ENCODE data around the gene TGFA.

Gene TGFA

GRCh38 chr2:70443726-70444125 is 109.9 kb downstream of the TGFA start:
- Histone ChIP-seq H3K9ac (ENCODE audit: low read length) (no peak overlapping the region), H3K36me3 (ENCODE audit: control insufficient read depth, insufficient read depth, low read length) (no peaks in the 10 kb centered on the region), H3K9me3 (ENCODE audit: control insufficient read depth, low read length) (no peaks in the 10 kb centered on the region), H3K4me3 (ENCODE audit: low read length) (no peak overlapping the region), H3K4me1 (ENCODE audit: control insufficient read depth, insufficient read depth, low read length) (peaks cover 5% of the 10 kb centered on the region), H3K27me3 (ENCODE audit: control insufficient read depth, insufficient read depth, low read length) (no peaks in the 10 kb centered on the region)

- no peak overlapping the region for H3K4me3 ChIP-seq (ENCODE audit: low read length)
- H3K4me1 ChIP-seq (ENCODE audit: control insufficient read depth, insufficient read depth, low read length) = peaks cover 5% of the 10 kb centered on the region
- H3K9me3 ChIP-seq (ENCODE audit: control insufficient read depth, low read length) = no peaks in the 10 kb centered on the region
- H3K36me3 ChIP-seq (ENCODE audit: control insufficient read depth, insufficient read depth, low read length) = no peaks in the 10 kb centered on the region
- H3K9ac ChIP-seq (ENCODE audit: low read length) = no peak overlapping the region
- H3K27me3 ChIP-seq (ENCODE audit: control insufficient read depth, insufficient read depth, low read length) = no peaks in the 10 kb centered on the region
These were observed 110.6 kb downstream of the TGFA start for GRCh38 chr2:70443078-70443465.

- Histone ChIP-seq H3K4me1 (ENCODE audit: control insufficient read depth, insufficient read depth, low read length) (peaks cover 5% of the 10 kb centered on the region), H3K36me3 (ENCODE audit: control insufficient read depth, insufficient read depth, low read length) (no peaks in the 10 kb centered on the region), H3K27me3 (ENCODE audit: control insufficient read depth, insufficient read depth, low read length) (no peaks in the 10 kb centered on the region), H3K4me3 (ENCODE audit: low read length) (no peak overlapping the region), H3K9ac (ENCODE audit: low read length) (no peak overlapping the region), H3K9me3 (ENCODE audit: control insufficient read depth, low read length) (no peaks in the 10 kb centered on the region)
These were observed 111.1 kb downstream of the TGFA start for GRCh38 chr2:70442301-70443077.

GRCh38 chr2:70440621-70441020 is 113.0 kb downstream of the TGFA start:
- peaks cover 12% of the 10 kb centered on the region for H3K4me1 ChIP-seq (ENCODE audit: control insufficient read depth, insufficient read depth, low read length)
- no peak overlapping the region for H3K9ac ChIP-seq (ENCODE audit: low read length)
- H3K27me3 ChIP-seq (ENCODE audit: control insufficient read depth, insufficient read depth, low read length) = no peaks in the 10 kb centered on the region
- no peak overlapping the region for H3K4me3 ChIP-seq (ENCODE audit: low read length)
- no peaks in the 10 kb centered on the region for H3K9me3 ChIP-seq (ENCODE audit: control insufficient read depth, low read length)
- no peaks in the 10 kb centered on the region for H3K36me3 ChIP-seq (ENCODE audit: control insufficient read depth, insufficient read depth, low read length)

GRCh38 chr2:70435138-70435537 is 118.5 kb downstream of the TGFA start:
- Histone ChIP-seq H3K36me3 (ENCODE audit: control insufficient read depth, insufficient read depth, low read length) (no peaks in the 10 kb centered on the region), H3K4me1 (ENCODE audit: control insufficient read depth, insufficient read depth, low read length) (peaks cover 7% of the 10 kb centered on the region), H3K9ac (ENCODE audit: low read length) (no peak overlapping the region), H3K27me3 (ENCODE audit: control insufficient read depth, insufficient read depth, low read length) (no peaks in the 10 kb centered on the region), H3K9me3 (ENCODE audit: control insufficient read depth, low read length) (no peaks in the 10 kb centered on the region), H3K4me3 (ENCODE audit: low read length) (no peak overlapping the region)

- Histone ChIP-seq H3K4me1 (ENCODE audit: control insufficient read depth, insufficient read depth, low read length) (peaks cover 7% of the 10 kb centered on the region), H3K36me3 (ENCODE audit: control insufficient read depth, insufficient read depth, low read length) (no peaks in the 10 kb centered on the region), H3K27me3 (ENCODE audit: control insufficient read depth, insufficient read depth, low read length) (no peaks in the 10 kb centered on the region), H3K9me3 (ENCODE audit: control insufficient read depth, low read length) (no peaks in the 10 kb centered on the region), H3K4me3 (ENCODE audit: low read length) (no peak overlapping the region), H3K9ac (ENCODE audit: low read length) (no peak overlapping the region)
These were observed 120.3 kb downstream of the TGFA start for GRCh38 chr2:70433315-70433714.

- H3K4me3 ChIP-seq (ENCODE audit: low read length) = no peak overlapping the region
- H3K9ac ChIP-seq (ENCODE audit: low read length) = no peak overlapping the region
- peaks cover 6% of the 10 kb centered on the region for H3K4me1 ChIP-seq (ENCODE audit: control insufficient read depth, insufficient read depth, low read length)
- no peaks in the 10 kb centered on the region for H3K36me3 ChIP-seq (ENCODE audit: control insufficient read depth, insufficient read depth, low read length)
- H3K9me3 ChIP-seq (ENCODE audit: control insufficient read depth, low read length) = no peaks in the 10 kb centered on the region
- no peaks in the 10 kb centered on the region for H3K27me3 ChIP-seq (ENCODE audit: control insufficient read depth, insufficient read depth, low read length)
These were observed 121.8 kb downstream of the TGFA start for GRCh38 chr2:70431716-70432347.

GRCh38 chr2:70426341-70426740 is 127.3 kb downstream of the TGFA start:
- no peaks in the 10 kb centered on the region for H3K36me3 ChIP-seq (ENCODE audit: control insufficient read depth, insufficient read depth, low read length)
- no peaks in the 10 kb centered on the region for H3K27me3 ChIP-seq (ENCODE audit: control insufficient read depth, insufficient read depth, low read length)
- H3K4me1 ChIP-seq (ENCODE audit: control insufficient read depth, insufficient read depth, low read length) = peaks cover 11% of the 10 kb centered on the region
- no peak overlapping the region for H3K9ac ChIP-seq (ENCODE audit: low read length)
- H3K4me3 ChIP-seq (ENCODE audit: low read length) = no peak overlapping the region
- no peaks in the 10 kb centered on the region for H3K9me3 ChIP-seq (ENCODE audit: control insufficient read depth, low read length)

GRCh38 chr2:70425682-70426301 is 127.8 kb downstream of the TGFA start:
- Histone ChIP-seq H3K9me3 (ENCODE audit: control insufficient read depth, low read length) (no peaks in the 10 kb centered on the region), H3K9ac (ENCODE audit: low read length) (no peak overlapping the region), H3K4me3 (ENCODE audit: low read length) (no peak overlapping the region), H3K27me3 (ENCODE audit: control insufficient read depth, insufficient read depth, low read length) (no peaks in the 10 kb centered on the region), H3K36me3 (ENCODE audit: control insufficient read depth, insufficient read depth, low read length) (no peaks in the 10 kb centered on the region), H3K4me1 (ENCODE audit: control insufficient read depth, insufficient read depth, low read length) (peaks cover 11% of the 10 kb centered on the region)

- no peak overlapping the region for H3K4me3 ChIP-seq (ENCODE audit: low read length)
- no peaks in the 10 kb centered on the region for H3K9me3 ChIP-seq (ENCODE audit: control insufficient read depth, low read length)
- no peaks in the 10 kb centered on the region for H3K27me3 ChIP-seq (ENCODE audit: control insufficient read depth, insufficient read depth, low read length)
- no peaks in the 10 kb centered on the region for H3K36me3 ChIP-seq (ENCODE audit: control insufficient read depth, insufficient read depth, low read length)
- H3K9ac ChIP-seq (ENCODE audit: low read length) = no peak overlapping the region
- peaks cover 4% of the 10 kb centered on the region for H3K4me1 ChIP-seq (ENCODE audit: control insufficient read depth, insufficient read depth, low read length)
These were observed 132.9 kb downstream of the TGFA start for GRCh38 chr2:70420740-70421139.

GRCh38 chr2:70420143-70420542 is 133.5 kb downstream of the TGFA start:
- Histone ChIP-seq H3K4me1 (ENCODE audit: control insufficient read depth, insufficient read depth, low read length) (no peaks in the 10 kb centered on the region), H3K9me3 (ENCODE audit: control insufficient read depth, low read length) (no peaks in the 10 kb centered on the region), H3K4me3 (ENCODE audit: low read length) (no peak overlapping the region), H3K27me3 (ENCODE audit: control insufficient read depth, insufficient read depth, low read length) (no peaks in the 10 kb centered on the region), H3K9ac (ENCODE audit: low read length) (no peak overlapping the region), H3K36me3 (ENCODE audit: control insufficient read depth, insufficient read depth, low read length) (no peaks in the 10 kb centered on the region)

GRCh38 chr2:70418514-70418913 is 135.1 kb downstream of the TGFA start:
- Histone ChIP-seq H3K27me3 (ENCODE audit: control insufficient read depth, insufficient read depth, low read length) (no peaks in the 10 kb centered on the region), H3K9ac (ENCODE audit: low read length) (no peak overlapping the region), H3K4me3 (ENCODE audit: low read length) (no peak overlapping the region), H3K9me3 (ENCODE audit: control insufficient read depth, low read length) (no peaks in the 10 kb centered on the region), H3K36me3 (ENCODE audit: control insufficient read depth, insufficient read depth, low read length) (no peaks in the 10 kb centered on the region), H3K4me1 (ENCODE audit: control insufficient read depth, insufficient read depth, low read length) (no peaks in the 10 kb centered on the region)

Data from mucosa of stomach (tissue), 1 donor.